Fibroblast of lung (primary cell): ENCODE results near the gene KCNG1. TPM values are rescaled to one million over a fixed set of nuclear protein-coding genes. Genes with fewer than 3 reads are reported as not detected.

Experiments used
- DNase-seq, 2 donors: peaks; one replicate each; pipeline versions ENCODE4 v3.0.0 to v3.0.0-alpha.2; 2010; ENCODE audit warnings: low read depth in 2 of 2
- H2AFZ ChIP-seq: 2 replicates; pipeline ENCODE4 v1.5.1; 2012; ENCODE audit warnings: low read length, control low read depth, inconsistent platforms
- H3K27ac ChIP-seq: 2 replicates; pipeline ENCODE4 v1.5.1; 2011; ENCODE audit warnings: low read length, control low read depth; ENCODE audit not compliant: insufficient read depth
- H3K27me3 ChIP-seq: 2 replicates; pipeline ENCODE4 v1.5.1; 2011; ENCODE audit warnings: mild to moderate bottlenecking, low read length; ENCODE audit not compliant: control insufficient read depth, insufficient read depth
- H3K36me3 ChIP-seq: 2 replicates; pipeline ENCODE4 v1.5.1; 2011; ENCODE audit warnings: low read length; ENCODE audit not compliant: control insufficient read depth, insufficient read depth
- H3K4me1 ChIP-seq: 2 replicates; pipeline ENCODE4 v1.5.1; 2011; ENCODE audit warnings: low read length; ENCODE audit not compliant: control insufficient read depth, insufficient read depth; ENCODE audit errors: extremely low read depth
- H3K4me2 ChIP-seq: 2 replicates; pipeline ENCODE4 v1.5.1; 2011; ENCODE audit warnings: low read length, control low read depth; ENCODE audit not compliant: insufficient read depth; ENCODE audit errors: extremely low read depth
- H3K4me3 ChIP-seq, 4 experiments: fragments of 200-600 bp in 1 of 4; sonication (generic) in 1 of 4; replicated peaks in 1 of 4; 2 replicates each; pipeline ENCODE4 v1.5.1; 2011 to 2016; ENCODE audit warnings: low read length in 4 of 4, low read depth in 3 of 4, mild to moderate bottlenecking in 3 of 4, control low read depth in 2 of 4, inconsistent platforms in 1 of 4, mixed read lengths in 1 of 4; ENCODE audit not compliant: insufficient read depth in 1 of 4; ENCODE audit errors: control extremely low read depth in 1 of 4
- H3K79me2 ChIP-seq: 2 replicates; pipeline ENCODE4 v1.5.1; 2012; ENCODE audit warnings: mild to moderate bottlenecking, low read length, inconsistent platforms; ENCODE audit not compliant: control insufficient read depth, insufficient read depth
- H3K9ac ChIP-seq: 2 replicates; pipeline ENCODE4 v1.5.1; 2011; ENCODE audit warnings: mild to moderate bottlenecking, low read length, control low read depth; ENCODE audit not compliant: insufficient read depth
- H3K9me3 ChIP-seq: 2 replicates; pipeline ENCODE4 v1.5.1; 2012; ENCODE audit warnings: low read depth, low read length; ENCODE audit not compliant: control insufficient read depth, insufficient read depth
- H4K20me1 ChIP-seq: 2 replicates; pipeline ENCODE4 v1.5.1; 2011; ENCODE audit warnings: low read length; ENCODE audit not compliant: control insufficient read depth, insufficient read depth; ENCODE audit errors: extremely low read depth
- EZH2 ChIP-seq: IDR thresholded peaks from 2 replicates; pipeline ENCODE4 v1.5.1; 2012; ENCODE audit warnings: low read length, control low read depth, mild to moderate bottlenecking; ENCODE audit errors: missing control alignments
- polyA plus RNA-seq, 2 donors: library from polyadenylated mRNA; depleted of rRNA in 1 of 2; stranded (reverse) in 1 of 2; unstranded in 1 of 2; fragments of >200 nt; gene quantifications; 2 replicates each; pipeline ENCODE4 v1.2.1, GENCODE V29; 2011 to 2012; ENCODE audit warnings: missing spikeins in 1 of 2
- total RNA-seq: library from RNA; depleted of rRNA; stranded (reverse); fragments of >200 nt; gene quantifications from 2 replicates; pipeline ENCODE4 v1.2.1, GENCODE V29; 2014
- TF ChIP-seq, protein P1 (sequence below), 2 donors: IDR thresholded peaks in 1 of 2; conservative IDR thresholded peaks in 1 of 2; 1 replicate in 1 of 2; 2 replicates in 1 of 2; pipeline ENCODE4 v1.5.1; 2011 to 2012; ENCODE audit warnings: low read length in 2 of 2, control low read depth in 1 of 2, inconsistent platforms in 1 of 2, low read depth in 1 of 2, mild to moderate bottlenecking in 1 of 2

The KCNG1 gene
- total and polyA plus RNA-seq, 2 donors (not counting 1 experiment from before 2014, with no cell fraction given) = 1.8 to 9.9 TPM

- no peaks in the 10 kb centered on the region for H4K20me1 ChIP-seq
- no peaks in the 10 kb centered on the region for H3K79me2 ChIP-seq
- H3K9ac ChIP-seq = no peak overlapping the region
- DNase-seq = no peak
- H3K4me2 ChIP-seq = no peak overlapping the region
- H3K9me3 ChIP-seq = no peaks in the 10 kb centered on the region
- H3K27me3 ChIP-seq = peaks cover 38% of the 10 kb centered on the region
- TF ChIP-seq, protein P1, sequence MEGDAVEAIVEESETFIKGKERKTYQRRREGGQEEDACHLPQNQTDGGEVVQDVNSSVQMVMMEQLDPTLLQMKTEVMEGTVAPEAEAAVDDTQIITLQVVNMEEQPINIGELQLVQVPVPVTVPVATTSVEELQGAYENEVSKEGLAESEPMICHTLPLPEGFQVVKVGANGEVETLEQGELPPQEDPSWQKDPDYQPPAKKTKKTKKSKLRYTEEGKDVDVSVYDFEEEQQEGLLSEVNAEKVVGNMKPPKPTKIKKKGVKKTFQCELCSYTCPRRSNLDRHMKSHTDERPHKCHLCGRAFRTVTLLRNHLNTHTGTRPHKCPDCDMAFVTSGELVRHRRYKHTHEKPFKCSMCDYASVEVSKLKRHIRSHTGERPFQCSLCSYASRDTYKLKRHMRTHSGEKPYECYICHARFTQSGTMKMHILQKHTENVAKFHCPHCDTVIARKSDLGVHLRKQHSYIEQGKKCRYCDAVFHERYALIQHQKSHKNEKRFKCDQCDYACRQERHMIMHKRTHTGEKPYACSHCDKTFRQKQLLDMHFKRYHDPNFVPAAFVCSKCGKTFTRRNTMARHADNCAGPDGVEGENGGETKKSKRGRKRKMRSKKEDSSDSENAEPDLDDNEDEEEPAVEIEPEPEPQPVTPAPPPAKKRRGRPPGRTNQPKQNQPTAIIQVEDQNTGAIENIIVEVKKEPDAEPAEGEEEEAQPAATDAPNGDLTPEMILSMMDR (conservative IDR thresholded peaks at IDR 0.05 in 1 of 2, IDR thresholded peaks at IDR 0.05 in 1 of 2; ENCODE audit: low read depth in 1 of 2, low read length in 2 of 2) = no peak
- no peak for TF ChIP-seq EZH2
- no peak overlapping the region for H3K27ac ChIP-seq
- peaks cover 7% of the 10 kb centered on the region for H3K4me1 ChIP-seq
- H3K36me3 ChIP-seq = no peaks in the 10 kb centered on the region
- H2AFZ ChIP-seq = no peak overlapping the region
- H3K4me3 ChIP-seq = no peak overlapping the region
These were observed 6.6 kb upstream of the KCNG1 start for GRCh38 chr20:51029556-51029955.

- TF ChIP-seq, protein P1 (conservative IDR thresholded peaks at IDR 0.05 in 1 of 2, IDR thresholded peaks at IDR 0.05 in 1 of 2; ENCODE audit: low read depth in 1 of 2, low read length in 2 of 2) = no peak
- no peak for TF ChIP-seq EZH2
- H2AFZ ChIP-seq = no peak overlapping the region
- H3K27me3 ChIP-seq = peaks cover 44% of the 10 kb centered on the region
- no peak overlapping the region for H3K4me2 ChIP-seq
- H3K79me2 ChIP-seq = no peaks in the 10 kb centered on the region
- no peaks in the 10 kb centered on the region for H4K20me1 ChIP-seq
- no peak for DNase-seq
- no peaks in the 10 kb centered on the region for H3K9me3 ChIP-seq
- no peak overlapping the region for H3K27ac ChIP-seq
- no peak overlapping the region for H3K9ac ChIP-seq
- no peak overlapping the region for H3K4me3 ChIP-seq
- peaks cover 3% of the 10 kb centered on the region for H3K4me1 ChIP-seq
- no peaks in the 10 kb centered on the region for H3K36me3 ChIP-seq
These were observed 5.8 kb upstream of the KCNG1 start for GRCh38 chr20:51028616-51029212.

- Histone ChIP-seq H3K27ac (no peak overlapping the region), H3K4me1 (peaks cover 3% of the 10 kb centered on the region), H2AFZ (no peak overlapping the region), H3K79me2 (no peaks in the 10 kb centered on the region), H3K4me3 (no peak overlapping the region), H3K9me3 (no peaks in the 10 kb centered on the region), H3K36me3 (no peaks in the 10 kb centered on the region), H4K20me1 (no peaks in the 10 kb centered on the region), H3K4me2 (no peak overlapping the region), H3K9ac (no peak overlapping the region), H3K27me3 (peaks cover 52% of the 10 kb centered on the region)
- TF ChIP-seq EZH2 = no peak
- TF ChIP-seq, protein P1 (conservative IDR thresholded peaks at IDR 0.05 in 1 of 2, IDR thresholded peaks at IDR 0.05 in 1 of 2; ENCODE audit: low read depth in 1 of 2, low read length in 2 of 2) = no peak
- DNase-seq = no peak
These were observed 4.3 kb upstream of the KCNG1 start for GRCh38 chr20:51027035-51027795.
